Activated CD4-positive, CD25-positive, alpha-beta regulatory T cell treated with anti-CD3 and anti-CD28 coated beads, Interleukin-2, amount 50 U/mL, for 72 hours (primary cell): Measurements from ENCODE around the gene MIF.
"Not testable (repeated sequence)": the region's sequence is repeated elsewhere in the genome, so short reads cannot be mapped to it uniquely, and the experiment has no call there.

ENCODE experiments used
- DNase-seq: peaks from one replicate; pipeline ENCODE4 v3.0.0; 2021

The MIF gene

DNA sequence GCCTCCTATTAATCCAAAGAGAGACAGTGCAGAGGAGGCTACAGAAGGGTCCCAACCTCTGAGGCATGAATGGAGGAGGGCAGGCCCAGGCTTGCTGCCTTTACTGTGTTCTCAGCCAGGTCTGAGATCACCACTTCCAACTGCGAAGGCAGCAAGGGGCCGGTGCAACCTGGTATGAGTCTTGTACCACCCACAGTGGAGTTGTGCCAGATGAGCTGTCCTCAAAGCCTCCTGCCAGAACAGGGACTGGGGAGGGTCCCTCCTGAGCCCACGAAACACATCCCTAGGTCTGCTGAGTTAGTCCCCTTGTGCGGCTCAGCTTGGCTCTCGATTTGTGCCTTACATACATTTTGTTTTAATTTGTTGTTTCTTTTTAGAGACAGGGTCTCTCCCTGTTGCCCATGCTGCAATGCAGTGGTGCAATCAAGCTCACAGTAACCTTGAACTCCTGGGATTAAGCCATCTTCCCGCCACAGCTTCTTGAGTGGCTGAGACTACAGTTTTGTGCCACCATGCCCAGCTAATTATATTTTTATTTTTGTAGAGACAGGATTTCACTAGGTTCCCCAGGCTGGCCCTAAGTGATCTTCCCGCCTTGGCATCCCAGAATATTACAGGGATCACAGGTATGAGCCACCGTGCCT, 9.3 kb downstream of the MIF start:
- no peak for DNase-seq

DNA sequence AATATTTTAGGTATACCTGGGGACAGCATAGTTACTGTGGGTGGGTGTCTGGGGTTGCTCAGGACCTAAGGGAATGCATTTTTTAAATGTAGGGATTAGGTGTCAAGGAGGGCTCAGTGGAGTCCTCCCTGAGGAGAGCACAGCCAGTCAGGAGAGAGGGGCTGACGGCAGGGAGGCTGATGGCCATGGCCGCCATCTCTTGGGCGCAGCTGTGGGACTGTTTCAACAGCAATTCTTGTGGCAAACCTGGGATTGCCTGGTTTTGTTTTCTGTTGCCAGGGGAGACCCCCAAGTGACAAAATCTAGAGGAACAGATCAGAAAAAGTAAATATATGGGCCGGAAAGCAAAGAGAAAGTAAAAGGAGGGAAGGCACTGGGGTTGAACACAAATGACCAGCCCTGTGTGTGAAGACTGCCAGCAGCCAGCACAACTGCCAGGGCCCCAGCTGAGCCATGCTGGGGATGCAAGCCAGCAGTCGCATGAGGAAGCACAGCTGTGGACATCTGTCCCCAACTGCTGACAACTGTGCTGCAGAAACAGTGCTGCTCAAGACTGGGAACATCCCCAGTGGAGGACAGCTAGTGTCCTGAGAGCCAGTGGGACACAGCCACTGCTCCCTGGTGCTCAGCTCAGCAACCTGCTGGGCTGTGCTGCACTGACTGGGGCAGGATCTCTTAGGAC, 10.5 kb downstream of the MIF start:
- no peak for DNase-seq

DNA sequence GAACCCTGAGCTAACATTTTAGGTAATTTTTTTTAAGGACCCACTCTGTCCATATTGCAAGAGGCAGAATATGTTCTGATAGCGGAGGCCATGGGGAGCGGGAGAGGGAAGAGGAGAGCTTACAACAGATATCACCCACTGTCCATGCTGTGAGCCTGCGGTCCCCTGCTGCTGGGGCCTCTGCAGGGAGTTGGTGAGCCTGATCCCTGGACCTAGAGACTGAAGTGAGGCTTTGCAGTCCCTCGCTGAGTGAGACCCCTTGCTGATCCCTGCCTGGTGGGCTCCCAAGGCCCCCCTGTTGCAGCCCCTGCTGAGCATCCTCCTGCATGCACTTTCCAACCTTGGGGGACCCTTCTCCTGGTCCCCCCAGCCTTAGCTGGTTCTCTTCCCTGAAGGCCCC, 12.5 kb downstream of the MIF start:
- DNase-seq = no peak

DNA sequence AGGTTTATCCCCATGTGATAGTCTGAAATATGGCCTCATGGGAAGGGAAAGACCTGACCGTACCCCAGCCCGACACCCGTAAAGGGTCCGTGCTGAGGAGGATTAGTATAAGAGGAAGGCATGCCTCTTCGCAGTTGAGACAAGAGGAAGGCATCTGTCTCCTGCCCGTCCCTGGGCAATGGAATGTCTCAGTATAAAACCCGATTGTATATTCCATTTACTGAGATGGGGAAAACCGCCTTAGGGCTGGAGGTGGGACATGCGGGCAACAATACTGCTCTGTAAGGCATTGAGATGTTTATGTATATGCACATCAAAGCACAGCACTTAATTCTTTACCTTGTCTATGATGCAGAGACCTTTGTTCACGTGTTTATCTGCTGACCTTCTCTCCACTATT, 13.2 kb downstream of the MIF start:
- DNase-seq = not testable (repeated sequence)

DNA sequence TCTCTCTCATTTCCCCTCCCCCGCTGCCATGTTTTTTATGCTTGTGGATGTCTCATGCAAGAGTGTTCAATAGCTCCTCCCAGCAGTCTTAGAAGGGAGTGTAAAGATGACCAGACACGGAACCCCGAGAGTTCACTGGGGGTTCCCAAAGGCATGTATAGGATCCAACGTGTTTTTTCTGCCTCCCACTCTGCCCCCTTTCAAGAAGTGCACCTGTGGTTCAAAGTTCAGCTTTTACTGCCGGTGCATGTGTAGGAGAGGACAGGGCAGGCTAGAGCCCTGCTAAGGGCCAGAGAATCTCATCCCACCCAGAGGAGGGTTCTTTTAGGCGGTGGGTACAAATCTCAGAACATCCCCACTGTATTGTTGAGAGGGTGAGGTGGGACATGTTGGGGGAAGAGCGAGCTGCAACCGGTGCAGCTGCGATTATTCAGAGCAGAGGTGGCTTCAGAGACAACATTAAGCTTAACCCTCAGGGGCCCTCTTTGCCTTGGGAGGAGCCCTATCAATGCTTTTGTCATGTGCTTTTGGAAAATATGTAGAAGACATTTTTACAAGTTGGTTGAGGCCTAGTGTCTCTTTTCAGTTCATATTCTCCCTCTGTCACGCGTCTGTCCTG, 14.5 kb downstream of the MIF start:
- no peak for DNase-seq

DNA sequence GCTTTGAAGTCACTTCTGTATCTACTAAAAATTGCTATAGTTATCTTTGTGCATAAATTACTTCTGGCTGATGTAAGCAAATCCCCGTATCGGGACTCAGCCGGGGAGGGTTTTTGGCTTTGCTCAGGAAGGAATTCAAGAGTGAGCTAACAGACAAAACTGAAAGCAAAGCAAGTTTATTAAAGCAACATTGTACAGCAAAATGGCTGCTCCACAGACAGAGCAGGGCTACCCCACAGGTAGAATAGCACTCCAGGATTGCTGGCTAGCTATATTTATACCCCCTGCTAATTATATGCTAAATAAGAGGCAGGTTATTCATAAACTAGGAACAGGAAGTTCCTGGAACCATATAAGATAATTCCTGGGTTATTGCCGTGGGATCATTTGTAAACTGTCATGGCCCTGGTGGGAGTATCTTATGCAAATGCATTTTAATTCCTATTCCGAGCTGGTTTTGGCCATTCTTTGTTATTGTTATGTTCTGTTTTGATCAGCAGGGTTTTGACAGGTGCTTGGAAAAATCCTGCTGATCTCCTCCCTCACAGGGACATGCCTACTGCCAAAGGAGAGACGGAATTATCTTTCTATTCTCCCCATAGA, 15.2 kb downstream of the MIF start:
- no peak for DNase-seq

DNA sequence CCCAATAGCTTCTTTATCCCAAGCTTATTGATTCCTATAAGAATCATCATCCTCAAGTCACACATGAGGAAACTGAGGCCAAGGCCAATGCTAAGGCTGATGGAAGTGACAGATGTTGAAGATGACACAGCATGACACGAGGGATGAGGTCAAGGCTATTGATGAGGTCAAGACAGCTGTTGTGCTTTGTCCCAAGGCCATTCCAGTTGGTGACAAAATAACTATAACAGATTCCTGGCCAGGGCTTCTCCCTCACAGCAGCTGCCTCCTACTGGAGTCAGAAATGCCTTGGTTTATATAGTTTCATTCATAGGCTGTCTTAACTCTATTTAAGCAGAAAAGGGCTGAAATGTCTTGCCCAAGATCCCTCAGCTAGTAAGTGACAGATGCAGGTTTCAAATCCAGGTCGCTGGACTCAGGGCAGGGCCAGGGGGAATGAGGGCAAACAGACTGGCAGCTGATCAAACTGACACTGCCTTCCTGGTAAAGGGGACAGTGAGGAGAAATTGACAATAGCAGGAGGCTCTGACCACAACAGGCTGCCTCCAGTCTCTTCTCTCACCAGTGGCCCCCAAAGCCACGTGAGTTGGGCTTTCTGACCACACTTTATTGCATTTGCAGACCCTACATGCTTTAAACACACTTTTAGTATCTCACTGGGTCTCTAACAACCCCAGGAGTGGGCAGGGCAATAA, 16.5 kb downstream of the MIF start:
- DNase-seq = no peak

DNA sequence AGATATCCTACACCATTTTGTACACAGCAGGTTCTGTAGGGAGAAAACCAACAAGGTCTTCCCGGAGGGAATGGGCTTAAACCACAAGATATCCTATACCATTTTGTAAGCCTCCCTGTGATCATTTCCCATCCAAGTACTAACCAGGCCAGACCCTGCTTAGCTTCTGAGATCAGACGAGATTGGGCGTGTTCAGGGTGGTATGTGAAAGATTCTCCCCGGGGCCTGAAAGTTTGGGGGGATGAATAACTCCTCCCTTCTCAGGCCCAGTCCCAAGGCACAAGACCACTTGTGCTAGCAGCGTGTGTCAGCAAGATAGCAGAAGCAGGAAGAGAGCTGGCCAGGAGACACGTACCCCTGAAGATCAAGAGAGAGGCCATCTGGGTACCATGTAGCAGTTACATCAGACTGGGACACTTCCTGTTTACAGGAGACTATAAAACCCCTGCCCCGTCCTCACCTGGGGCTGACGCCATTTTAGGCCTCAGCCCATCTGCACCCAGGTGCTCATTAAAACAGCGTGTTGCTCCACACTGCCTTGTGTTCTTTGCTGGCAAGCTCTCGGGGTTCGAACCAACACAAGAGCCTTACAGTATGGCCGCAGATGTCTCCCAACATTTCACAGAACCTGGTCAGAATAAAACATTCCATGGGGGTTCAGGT, 17.3 kb downstream of the MIF start:
- no peak for DNase-seq

DNA sequence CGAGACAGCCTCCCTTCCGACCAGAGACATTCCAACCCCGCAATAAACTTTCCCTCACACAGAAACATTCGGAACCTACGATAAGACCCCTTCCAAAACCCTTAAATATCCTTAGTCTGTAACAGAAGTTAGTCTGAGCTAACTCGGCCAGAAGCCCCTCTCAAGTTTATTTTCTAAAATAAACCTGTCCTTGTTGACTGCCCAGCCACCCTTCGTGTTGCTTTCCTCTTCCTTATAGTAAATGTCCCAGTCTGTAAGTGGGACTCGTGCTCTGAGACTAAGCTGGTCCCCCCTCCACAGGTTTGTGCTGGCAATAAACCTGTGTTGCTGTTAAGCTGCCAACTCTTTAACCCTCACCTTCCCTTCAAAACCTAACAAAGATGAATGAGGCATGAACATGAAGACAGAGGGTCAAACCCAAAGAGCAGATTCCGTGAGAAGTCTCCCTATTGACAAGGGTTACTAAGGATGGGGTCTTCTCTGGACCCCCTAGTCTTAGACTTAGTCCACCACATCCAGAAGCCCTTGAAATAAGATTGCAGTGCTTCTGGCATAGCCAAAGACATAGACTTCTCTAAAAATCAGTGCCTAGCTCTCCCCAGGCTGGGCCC, 18.2 kb downstream of the MIF start:
- DNase-seq = no peak

DNA sequence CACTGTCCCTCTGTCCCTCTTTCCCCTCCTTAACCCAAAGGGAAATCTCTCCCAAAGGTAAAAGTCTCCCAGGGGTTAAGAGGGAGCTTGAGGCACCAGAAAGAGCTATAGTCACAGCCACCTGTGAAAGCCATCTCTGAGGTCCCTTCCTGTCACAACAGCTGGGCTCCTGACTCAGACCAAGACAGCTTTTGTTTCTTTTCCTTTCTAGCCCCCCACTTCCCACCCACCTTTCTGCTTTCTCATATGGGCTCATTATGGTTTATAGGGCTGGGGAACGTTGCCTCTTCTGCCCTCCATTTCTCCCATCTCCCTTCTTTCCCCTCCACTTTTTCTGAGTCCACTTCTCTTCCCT, 19.1 kb downstream of the MIF start:
- DNase-seq = no peak

DNA sequence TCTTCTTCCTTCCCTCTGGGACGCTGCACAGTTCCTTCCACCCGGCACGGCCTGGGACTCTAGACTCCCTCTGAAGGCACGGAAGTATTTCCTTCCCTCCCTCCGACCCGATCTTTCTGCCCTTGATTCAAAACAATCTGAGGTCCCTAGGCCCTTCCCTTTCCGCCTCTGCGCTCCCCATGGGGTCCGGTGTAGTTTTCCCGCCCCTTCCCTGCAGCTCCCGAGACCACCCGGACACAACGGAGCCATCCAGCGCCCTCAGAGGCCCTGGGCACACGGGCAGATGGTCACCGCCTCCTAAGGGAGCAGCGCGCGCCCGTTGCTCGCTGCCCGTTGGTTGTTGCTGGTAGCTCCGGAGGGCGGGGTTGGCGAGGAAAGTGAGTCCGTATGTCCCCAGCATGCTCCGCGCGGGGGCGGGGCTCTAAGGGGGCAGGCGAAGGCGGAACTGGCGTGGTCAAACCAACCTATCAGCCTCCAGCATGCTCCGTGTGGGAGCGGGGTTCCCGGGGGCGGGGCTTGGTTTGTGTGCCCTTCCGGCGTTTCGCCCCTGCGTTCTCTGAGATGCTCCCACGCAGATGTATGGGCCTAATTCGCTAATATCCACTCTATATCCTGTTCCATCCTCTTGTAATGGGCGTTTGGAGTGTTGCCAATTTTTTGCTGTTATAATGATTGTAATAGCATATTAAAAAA, 19.6 kb downstream of the MIF start:
- DNase-seq = peak; percentile 99

DNA sequence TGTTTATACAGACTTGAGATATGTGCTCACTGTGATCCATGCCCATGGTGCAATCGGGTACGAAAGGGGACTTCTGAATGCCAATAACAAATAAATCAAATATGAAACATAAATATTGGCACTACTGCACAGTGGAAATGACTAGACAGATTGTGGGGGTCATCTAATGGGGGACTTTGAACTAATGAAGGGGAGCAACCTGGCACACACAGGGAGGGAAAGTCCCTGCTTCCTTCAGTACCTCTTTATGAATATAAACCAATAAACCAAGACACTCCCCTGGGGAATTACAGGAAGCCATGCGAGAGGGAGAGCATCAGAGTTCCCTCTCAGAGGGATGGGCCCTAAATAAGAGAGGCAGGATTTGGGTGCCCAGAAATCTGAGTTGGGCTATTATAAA, 21.1 kb downstream of the MIF start:
- no peak for DNase-seq

DNA sequence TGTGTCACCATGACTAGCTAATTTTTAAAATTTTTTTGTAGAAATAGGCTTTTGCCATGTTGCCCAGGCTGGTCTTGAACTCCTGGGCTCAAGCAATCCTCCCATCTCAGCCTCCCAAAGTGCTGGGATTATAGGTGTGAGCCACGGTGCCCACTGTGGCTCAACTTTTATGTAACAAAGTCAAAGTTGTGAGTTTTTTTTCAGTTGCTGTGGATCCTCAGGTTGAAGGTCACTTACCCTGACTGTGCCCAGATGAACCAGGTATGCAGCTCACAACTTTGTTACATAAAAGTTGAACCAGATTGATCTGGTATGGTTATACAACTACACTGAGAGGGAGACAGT, 26.1 kb downstream of the MIF start:
- DNase-seq = not testable (repeated sequence)

DNA sequence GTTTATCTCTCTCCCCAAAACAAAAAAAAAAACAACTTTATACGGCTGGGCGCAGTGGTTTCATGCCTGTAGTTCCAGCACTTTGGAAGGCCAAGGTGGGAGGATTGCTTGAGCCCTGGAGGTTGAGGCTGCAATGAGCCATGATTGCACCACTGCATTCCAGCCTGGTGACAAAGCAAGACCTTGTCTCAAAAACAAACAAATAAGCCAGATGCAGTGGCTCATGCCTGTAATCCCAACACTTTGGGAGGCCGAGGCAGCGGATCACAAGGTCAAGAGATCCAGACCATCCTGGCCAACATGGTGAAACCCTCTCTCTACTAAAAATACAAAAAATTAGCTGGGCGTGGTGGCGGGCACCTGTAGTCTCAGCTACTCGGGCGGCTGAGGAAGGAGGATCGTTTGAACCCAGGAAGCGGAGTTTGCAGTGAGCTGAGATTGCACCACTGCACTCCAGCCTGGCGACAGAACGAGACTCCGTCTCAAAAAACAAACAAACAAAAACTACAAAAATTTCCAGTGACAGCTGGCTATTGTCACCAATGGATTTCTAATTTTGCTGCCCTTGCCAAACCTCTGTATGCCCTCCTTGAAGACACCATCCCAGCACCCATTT, 27.5 kb downstream of the MIF start:
- not testable (repeated sequence) for DNase-seq

DNA sequence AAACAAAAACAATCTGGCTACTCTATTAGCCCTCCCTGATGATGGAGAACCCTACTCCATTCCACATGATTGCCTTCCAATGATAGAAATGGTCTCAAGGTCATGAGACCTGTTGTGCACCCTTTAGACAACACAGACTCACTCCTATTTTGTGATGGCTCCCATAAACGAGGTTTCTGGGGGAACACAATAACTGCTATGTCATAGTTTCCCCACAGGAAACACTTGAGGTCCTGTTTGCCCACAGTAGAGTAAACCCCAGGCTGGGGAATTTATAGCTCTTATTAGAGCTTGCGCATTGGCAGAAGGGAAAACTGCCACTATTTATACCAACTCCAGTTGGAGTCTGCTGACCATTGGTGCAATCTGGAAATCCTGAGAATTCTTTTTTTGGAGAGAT, 28.7 kb downstream of the MIF start:
- no peak for DNase-seq

DNA sequence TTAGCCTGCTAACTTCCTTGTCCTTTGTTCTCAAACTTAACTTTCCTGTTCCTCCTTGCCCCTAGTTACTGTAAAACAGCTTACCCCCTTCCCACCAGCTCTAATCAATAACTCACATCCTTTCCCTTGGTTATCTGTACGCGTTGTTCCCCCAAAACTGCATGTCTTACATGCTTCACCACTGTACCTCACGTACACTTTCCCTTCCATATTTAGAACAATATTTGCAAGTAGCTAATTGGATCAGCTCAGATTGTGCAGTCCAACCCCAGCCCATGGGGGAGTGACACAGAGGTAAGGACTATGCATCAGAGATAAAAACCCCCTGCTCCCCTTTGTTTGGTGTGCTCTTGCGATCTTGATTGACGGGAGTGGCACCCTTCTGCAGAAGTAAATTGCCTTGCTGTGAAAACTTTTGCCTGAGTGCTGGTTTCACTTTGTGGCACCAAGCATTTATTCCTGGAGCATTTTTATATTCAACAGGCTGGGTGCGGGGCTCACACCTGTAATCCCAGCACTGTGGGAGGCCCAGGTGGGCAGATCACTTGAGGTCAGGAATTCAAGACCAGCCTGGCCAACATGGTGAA, 30.9 kb downstream of the MIF start:
- DNase-seq = no peak

DNA sequence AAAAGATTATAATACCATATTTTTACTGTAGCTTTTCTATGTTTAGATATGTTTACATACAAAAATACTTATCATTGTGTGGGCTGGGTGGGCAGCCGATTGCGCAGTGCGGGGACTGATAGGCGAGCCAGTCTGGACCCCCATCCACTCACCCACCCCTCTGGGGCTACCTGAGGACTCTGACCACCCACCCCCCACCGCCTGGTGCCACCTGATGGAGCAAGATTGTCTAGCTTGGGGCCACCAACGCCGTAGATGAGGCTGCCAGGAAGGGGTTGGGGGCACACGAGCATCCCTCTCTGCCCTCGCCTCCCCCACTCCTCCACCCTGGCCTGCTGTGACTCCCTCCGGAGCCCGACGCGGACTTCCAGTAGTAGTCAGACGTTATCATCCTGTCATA, 32.4 kb downstream of the MIF start:
- no peak for DNase-seq

DNA sequence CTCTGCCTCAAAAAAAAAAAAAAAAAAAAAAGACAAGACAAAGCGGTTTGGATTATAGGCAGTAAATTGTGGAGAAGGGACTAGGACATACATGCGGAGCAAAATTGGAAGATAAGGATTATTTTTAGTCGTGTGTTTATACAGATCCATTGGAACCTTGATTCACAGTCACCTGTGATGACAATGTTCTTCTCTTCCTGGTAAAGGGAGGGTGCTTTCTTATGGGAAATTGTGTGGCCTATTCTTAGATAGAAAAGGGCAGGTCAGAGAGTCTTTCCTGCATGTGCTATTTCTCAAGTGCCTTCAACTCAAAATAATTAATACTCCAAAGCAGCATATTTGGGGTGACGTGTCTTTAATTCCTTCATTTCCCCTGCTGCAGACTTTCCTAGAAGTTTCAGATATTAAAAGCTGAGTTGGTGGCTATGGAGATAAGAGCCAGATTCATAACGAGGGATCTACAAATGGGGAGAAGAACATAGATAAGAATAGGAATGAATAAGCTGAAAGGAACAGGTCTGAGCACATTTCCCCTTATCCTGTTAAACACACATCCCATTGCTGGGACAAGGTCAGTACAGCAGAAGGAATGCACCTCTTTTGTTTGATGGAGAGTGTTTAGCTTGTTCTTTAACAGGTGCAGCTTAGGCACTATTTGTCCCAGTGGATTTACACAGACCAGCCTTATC, 44.3 kb downstream of the MIF start:
- no peak for DNase-seq

DNA sequence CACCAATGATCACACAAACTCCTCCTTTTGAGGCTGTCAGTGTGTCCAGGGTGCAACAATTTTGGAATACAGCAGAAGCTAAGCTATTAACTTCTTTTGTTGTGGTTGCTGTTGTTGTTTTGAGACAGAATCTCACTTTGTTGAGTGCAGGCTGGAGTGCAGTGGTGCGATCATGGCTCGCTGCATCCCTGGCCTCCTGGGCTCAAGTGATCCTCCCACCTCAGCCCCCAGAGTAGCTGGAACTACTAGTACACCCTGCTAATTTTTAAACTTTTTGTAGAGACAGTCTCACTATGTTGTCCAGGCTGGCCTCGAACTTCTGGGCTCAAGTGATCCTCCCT, 44.8 kb downstream of the MIF start:
- DNase-seq = no peak

DNA sequence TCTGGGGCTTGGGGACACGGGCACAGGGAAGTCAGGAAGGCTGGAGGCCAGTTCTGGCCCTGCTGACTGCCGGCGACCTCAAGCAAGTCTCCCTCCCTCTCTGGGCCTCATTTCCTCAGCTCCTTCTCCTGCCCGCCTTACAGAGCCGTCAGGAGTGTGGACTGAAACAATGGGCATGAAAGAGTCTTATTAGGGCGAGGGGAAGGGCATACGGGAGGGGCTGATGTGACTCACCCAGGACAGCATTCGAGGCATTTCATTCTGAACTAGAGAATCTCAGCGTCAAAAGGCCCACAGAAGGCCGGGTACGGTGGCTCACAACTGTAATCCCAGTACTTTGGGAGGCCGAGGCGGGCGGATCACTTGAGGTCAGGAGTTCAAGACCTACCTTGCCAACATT, 46.0 kb downstream of the MIF start:
- DNase-seq = not testable (repeated sequence)
